PC-3 (cell line): ENCODE measurements around the gene NRBF2. TPM values are rescaled to one million over a fixed set of nuclear protein-coding genes. Genes with fewer than 3 reads are reported as not detected.

Experiments
- ATAC-seq: fragments of 200-7000 bp; cut with Tn5 transposase; 2 replicates; pipeline ENCODE4 v1.9.1; 2020; ENCODE audit warnings: mild to moderate bottlenecking, moderate library complexity
- BruUV-seq: library from RNA; stranded (reverse); fragments of 400-500 nt; replicated peaks from 2 replicates; lab custom pipeline; 2021; lab: Mats Ljungman, UMichigan
- CTCF ChIA-PET: fragments of 300-600 bp; sonication (Branson Sonifier 250); formaldehyde crosslinking; loops from one replicate; lab custom pipeline; 2022; ENCODE audit warnings: antibody characterized with exemption; lab: Charles Lee
- POLR2A ChIA-PET: fragments of 300-600 bp; sonication (Branson Sonifier 250); formaldehyde crosslinking; loops from one replicate; lab custom pipeline; 2022; ENCODE audit warnings: antibody characterized with exemption; ENCODE audit not compliant: unreplicated experiment; lab: Charles Lee
- DNase-seq: peaks from one replicate; pipeline ENCODE4 v3.0.0-alpha.2; 2015
- H2AFZ ChIP-seq: fragments of 300-600 bp; sonication (generic); 2 replicates; pipeline ENCODE4 v1.6.0; 2016; ENCODE audit warnings: antibody characterized with exemption, low read length
- H3F3A ChIP-seq: fragments of 300-600 bp; sonication (generic); one replicate; pipeline ENCODE4 v1.6.0; 2017; ENCODE audit warnings: antibody characterized with exemption, low read length, control low read depth, mild to moderate bottlenecking; ENCODE audit not compliant: unreplicated experiment
- H3K27ac ChIP-seq: fragments of 300-600 bp; sonication (generic); 2 replicates; pipeline ENCODE4 v1.5.1; 2016; ENCODE audit warnings: mild to moderate bottlenecking, low read length
- H3K27me3 ChIP-seq: fragments of 300-600 bp; sonication (generic); 2 replicates; pipeline ENCODE4 v1.6.1; 2016; ENCODE audit warnings: low read length, mixed read lengths
- H3K36me3 ChIP-seq: fragments of 300-600 bp; sonication (generic); 2 replicates; pipeline ENCODE4 v1.6.1; 2016; ENCODE audit warnings: low read depth, mixed run types, low read length, mixed read lengths
- H3K4me1 ChIP-seq: fragments of 300-600 bp; sonication (generic); 2 replicates; pipeline ENCODE4 v1.5.1; 2016; ENCODE audit warnings: low read length; ENCODE audit not compliant: insufficient read depth
- H3K4me2 ChIP-seq: fragments of 300-600 bp; sonication (generic); 2 replicates; pipeline ENCODE4 v1.6.0; 2016; ENCODE audit warnings: low read length
- H3K4me3 ChIP-seq: fragments of 300-600 bp; sonication (generic); 2 replicates; pipeline ENCODE4 v1.5.1; 2016; ENCODE audit warnings: mild to moderate bottlenecking, low read length, mixed read lengths
- H3K79me2 ChIP-seq: fragments of 300-600 bp; sonication (generic); 2 replicates; pipeline ENCODE4 v1.6.1; 2017; ENCODE audit warnings: low read length, mixed read lengths
- H3K9ac ChIP-seq: fragments of 300-600 bp; sonication (generic); 2 replicates; pipeline ENCODE4 v1.6.0; 2016; ENCODE audit warnings: mild to moderate bottlenecking, low read length
- H3K9me2 ChIP-seq: fragments of 300-600 bp; sonication (generic); replicated peaks from 2 replicates; pipeline ENCODE4 v1.6.1; 2016; ENCODE audit warnings: mixed run types, low read length, mixed read lengths
- H3K9me3 ChIP-seq: fragments of 300-600 bp; sonication (generic); 2 replicates; pipeline ENCODE4 v1.6.1; 2016; ENCODE audit warnings: low read length, mixed read lengths
- H4K20me1 ChIP-seq: fragments of 300-600 bp; sonication (generic); 2 replicates; pipeline ENCODE4 v1.6.1; 2016; ENCODE audit warnings: low read length, mixed read lengths
- EZH2 ChIP-seq: fragments of 300-600 bp; sonication (generic); IDR thresholded peaks from one replicate; pipeline ENCODE4 v1.6.1; 2017; ENCODE audit warnings: antibody characterized with exemption, mild to moderate bottlenecking, low read length; ENCODE audit not compliant: unreplicated experiment
- EZH2phosphoT487 ChIP-seq: fragments of 300-600 bp; sonication (generic); IDR thresholded peaks from 2 replicates; pipeline ENCODE4 v1.6.1; 2018; ENCODE audit warnings: mild to moderate bottlenecking, antibody characterized with exemption, low read length, borderline replicate concordance
- intact Hi-C: fragments of 100-400 bp; cut with micrococcal nuclease; formaldehyde crosslinking; loops from 2 replicates; pipeline ENCODE4 v1.9.0; 2023
- total RNA-seq: library from RNA; depleted of rRNA; stranded (reverse); fragments of >200 nt; gene quantifications from 2 replicates; pipeline ENCODE4 v1.2.3, GENCODE V29; 2014
- TF ChIP-seq, protein P1 (sequence below): fragments of 300-600 bp; sonication (generic); conservative IDR thresholded peaks from 2 replicates; pipeline ENCODE4 v1.5.1; 2017; ENCODE audit warnings: antibody characterized with exemption, low read depth, mild to moderate bottlenecking, low read length

NRBF2 gene
- total RNA-seq, 1 experiment from 2014 or later = 44.4 TPM

DNA sequence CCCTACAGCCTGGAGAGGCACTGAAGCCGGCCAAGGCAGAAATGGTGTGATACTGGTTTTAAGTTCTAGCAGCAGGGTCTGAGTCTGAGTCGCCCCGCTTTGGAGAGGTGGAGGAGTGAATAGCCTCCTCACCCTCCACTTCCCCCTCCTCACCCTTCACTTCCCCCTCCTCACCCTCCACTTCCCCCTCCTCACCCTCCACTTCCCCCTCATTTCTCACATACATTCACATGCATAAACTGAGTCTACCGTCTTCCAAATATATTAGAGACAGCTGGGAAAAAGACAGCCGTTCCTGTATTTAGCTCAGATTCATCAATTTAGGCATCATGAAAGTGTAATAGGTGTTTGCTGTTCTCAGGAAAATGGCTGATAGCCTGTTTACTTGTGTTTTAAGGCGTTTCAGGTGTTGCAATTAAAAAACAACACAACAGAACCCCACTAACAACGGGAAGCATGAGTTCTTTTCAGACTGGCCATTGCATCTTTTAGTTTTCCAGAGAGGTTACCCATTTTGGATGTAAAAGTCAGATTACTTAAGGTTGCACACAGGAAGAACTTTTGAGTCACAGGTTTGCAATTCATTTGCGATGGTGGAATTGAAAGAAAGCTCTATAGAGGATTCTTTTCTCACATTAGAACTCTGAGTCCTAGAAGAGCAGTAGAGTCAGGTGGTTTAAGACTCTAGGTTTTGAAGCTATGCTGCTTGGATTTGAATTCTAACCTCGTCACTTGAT, 861 bp downstream of the NRBF2 start:
- H3K36me3 ChIP-seq = peaks cover 6% of the 10 kb centered on the region; the same call in 1 of the 2 replicates
- H3K4me2 ChIP-seq = peak overlapping the region; percentile 85
- ChIA-PET POLR2A (interaction anchor here (0.6 to 1.0 kb wide), 5 partner anchors 14 to 549 kb away, joined by 3 to 9 read pairs (median 3); no protein-coding TSS in a partner anchor), CTCF (interaction anchor here (0.5 to 1.3 kb wide), 2 partner anchors 23 to 334 kb away, joined by 3 to 4 read pairs; no protein-coding TSS in a partner anchor)
- no peaks in the 10 kb centered on the region for H3K9me2 ChIP-seq
- H3K27me3 ChIP-seq = no peaks in the 10 kb centered on the region
- peaks cover 24% of the 10 kb centered on the region; the same call in 1 of the 2 replicates for H4K20me1 ChIP-seq
- H3K79me2 ChIP-seq = peaks cover 58% of the 10 kb centered on the region
- H3K9me3 ChIP-seq = no peaks in the 10 kb centered on the region
- intact Hi-C loops = loop anchor here (1.0 to 5.0 kb wide), 4 partner anchors 24 to 752 kb away; partner anchors contain the start of gene EGR2
- H3K4me1 ChIP-seq = peaks cover 26% of the 10 kb centered on the region
- H3K27ac ChIP-seq = peak overlapping the region; percentile 33
- TF ChIP-seq EZH2phosphoT487 (no peak), EZH2 (no peak)
- TF ChIP-seq, protein P1, sequence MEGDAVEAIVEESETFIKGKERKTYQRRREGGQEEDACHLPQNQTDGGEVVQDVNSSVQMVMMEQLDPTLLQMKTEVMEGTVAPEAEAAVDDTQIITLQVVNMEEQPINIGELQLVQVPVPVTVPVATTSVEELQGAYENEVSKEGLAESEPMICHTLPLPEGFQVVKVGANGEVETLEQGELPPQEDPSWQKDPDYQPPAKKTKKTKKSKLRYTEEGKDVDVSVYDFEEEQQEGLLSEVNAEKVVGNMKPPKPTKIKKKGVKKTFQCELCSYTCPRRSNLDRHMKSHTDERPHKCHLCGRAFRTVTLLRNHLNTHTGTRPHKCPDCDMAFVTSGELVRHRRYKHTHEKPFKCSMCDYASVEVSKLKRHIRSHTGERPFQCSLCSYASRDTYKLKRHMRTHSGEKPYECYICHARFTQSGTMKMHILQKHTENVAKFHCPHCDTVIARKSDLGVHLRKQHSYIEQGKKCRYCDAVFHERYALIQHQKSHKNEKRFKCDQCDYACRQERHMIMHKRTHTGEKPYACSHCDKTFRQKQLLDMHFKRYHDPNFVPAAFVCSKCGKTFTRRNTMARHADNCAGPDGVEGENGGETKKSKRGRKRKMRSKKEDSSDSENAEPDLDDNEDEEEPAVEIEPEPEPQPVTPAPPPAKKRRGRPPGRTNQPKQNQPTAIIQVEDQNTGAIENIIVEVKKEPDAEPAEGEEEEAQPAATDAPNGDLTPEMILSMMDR = no peak
- no peaks in the 10 kb centered on the region for H3F3A ChIP-seq
- peak overlapping the region; percentile 75 for H3K4me3 ChIP-seq
- peak; percentile 73 for DNase-seq
- no TSS peak for BruUV-seq
- peak overlapping the region; percentile 80 for H2AFZ ChIP-seq
- peak; percentile 1; the same call in 1 of the 2 replicates for ATAC-seq
- peak overlapping the region; percentile 83 for H3K9ac ChIP-seq

DNA sequence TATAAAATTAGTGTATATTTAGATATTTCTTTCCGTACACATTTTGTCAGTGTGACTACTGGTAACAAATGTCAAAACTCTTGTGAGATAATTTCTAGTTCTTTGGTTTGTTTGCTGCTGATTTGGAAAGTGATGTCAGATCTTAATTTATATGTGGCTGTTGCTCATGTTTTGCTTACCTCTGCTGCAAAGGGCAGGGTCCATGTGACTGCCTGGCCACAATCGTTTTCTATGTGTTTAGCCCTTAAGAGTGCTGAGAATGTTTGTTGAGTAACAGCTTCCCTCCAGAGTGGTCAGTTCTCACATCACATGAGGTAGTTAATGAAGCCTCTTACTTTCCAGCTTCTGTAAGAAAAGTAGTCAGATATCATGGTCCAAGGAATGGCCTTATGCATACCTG, 4.2 kb downstream of the NRBF2 start:
- peaks cover 38% of the 10 kb centered on the region for H3K4me1 ChIP-seq
- no peak overlapping the region for H3K9ac ChIP-seq
- BruUV-seq = no TSS peak
- intact Hi-C loops = no loop called here
- H3K4me2 ChIP-seq = no peak overlapping the region
- H3K36me3 ChIP-seq = peaks cover 21% of the 10 kb centered on the region; the same call in 1 of the 2 replicates
- TF ChIP-seq, protein P1 = no peak
- TF ChIP-seq EZH2phosphoT487 = no peak
- TF ChIP-seq EZH2 = no peak
- no peaks in the 10 kb centered on the region for H3K9me3 ChIP-seq
- no peak for ATAC-seq
- H3K27ac ChIP-seq = no peak overlapping the region
- no peaks in the 10 kb centered on the region for H3F3A ChIP-seq
- ChIA-PET POLR2A (interaction anchor here (0.6 kb wide), 1 partner anchor 612 kb away, joined by 6 read pairs; no protein-coding TSS in a partner anchor), CTCF (no interaction called here)
- peaks cover 91% of the 10 kb centered on the region for H3K79me2 ChIP-seq
- no peak overlapping the region for H3K4me3 ChIP-seq
- no peaks in the 10 kb centered on the region for H3K27me3 ChIP-seq
- H4K20me1 ChIP-seq = peaks cover 45% of the 10 kb centered on the region
- H2AFZ ChIP-seq = no peak overlapping the region
- DNase-seq = no peak
- no peaks in the 10 kb centered on the region for H3K9me2 ChIP-seq
